HG03095 (cell line): ENCODE results near the gene OSBPL6.
"Not testable (repeated sequence)": the region's sequence is repeated elsewhere in the genome, so short reads cannot be mapped to it uniquely, and the experiment has no call there.

ENCODE experiments used
- ATAC-seq: cut with Tn5 transposase; IDR thresholded peaks from one replicate; pipeline ENCODE4 v1.9.1; 2021; ENCODE audit warnings: moderate library complexity; ENCODE audit not compliant: unreplicated experiment

Gene OSBPL6

GRCh38 chr2:178392215-178392614, 197.9 kb downstream of the OSBPL6 start:
- no peak for ATAC-seq

- ATAC-seq = no peak
These were observed 200.5 kb downstream of the OSBPL6 start for GRCh38 chr2:178394859-178395258.

- ATAC-seq = no peak
These were observed 201.0 kb downstream of the OSBPL6 start for GRCh38 chr2:178395295-178395694.

- ATAC-seq = no peak
These were observed 201.7 kb downstream of the OSBPL6 start for GRCh38 chr2:178395941-178396570.

- peak; percentile 88 for ATAC-seq
These were observed 202.8 kb downstream of the OSBPL6 start for GRCh38 chr2:178397002-178397605.

GRCh38 chr2:178401994-178402437, 207.7 kb downstream of the OSBPL6 start:
- no peak for ATAC-seq

GRCh38 chr2:178403671-178404306, 209.5 kb downstream of the OSBPL6 start:
- ATAC-seq = peak; percentile 46

- ATAC-seq = peak; percentile 99
These were observed 210.1 kb downstream of the OSBPL6 start for GRCh38 chr2:178404368-178404767.

- ATAC-seq = no peak
These were observed 214.9 kb downstream of the OSBPL6 start for GRCh38 chr2:178409261-178409660.

GRCh38 chr2:178412047-178412446, 217.7 kb downstream of the OSBPL6 start:
- no peak for ATAC-seq

- ATAC-seq = not testable (repeated sequence)
These were observed 218.1 kb downstream of the OSBPL6 start for GRCh38 chr2:178412453-178412852.

GRCh38 chr2:178413472-178414265, 219.4 kb downstream of the OSBPL6 start:
- peak; percentile 75 for ATAC-seq

GRCh38 chr2:178414266-178415247, 220.2 kb downstream of the OSBPL6 start:
- ATAC-seq = peak; percentile 79

- ATAC-seq = no peak
These were observed 221.7 kb downstream of the OSBPL6 start for GRCh38 chr2:178415979-178416378.

- ATAC-seq = no peak
These were observed 223.6 kb downstream of the OSBPL6 start for GRCh38 chr2:178417916-178418315.

- ATAC-seq = no peak
These were observed 224.1 kb downstream of the OSBPL6 start for GRCh38 chr2:178418426-178418825.

GRCh38 chr2:178419123-178419522, 224.8 kb downstream of the OSBPL6 start:
- no peak for ATAC-seq

- ATAC-seq = no peak
These were observed 226.2 kb downstream of the OSBPL6 start for GRCh38 chr2:178420463-178420999.

GRCh38 chr2:178422097-178422496, 227.8 kb downstream of the OSBPL6 start:
- ATAC-seq = no peak

GRCh38 chr2:178423746-178424145, 229.4 kb downstream of the OSBPL6 start:
- not testable (repeated sequence) for ATAC-seq
